HAP-1 (cell line): ENCODE data around the gene CCAR1.
"Not testable (repeated sequence)": the region's sequence is repeated elsewhere in the genome, so short reads cannot be mapped to it uniquely, and the experiment has no call there.

ENCODE experiments used
- DNase-seq, 2 experiments: peaks; one replicate each; pipeline ENCODE4 v3.0.0-alpha.2; 2016 to 2020; ENCODE audit warnings: low spot score in 2 of 2
- H3K27me3 ChIP-seq: fragments of 250-450 bp; sonication (Bioruptor Pico); 2 replicates; pipeline ENCODE4 v1.5.1; 2020; ENCODE audit warnings: low read depth, mild to moderate bottlenecking, moderate library complexity
- H3K36me3 ChIP-seq: fragments of 250-450 bp; sonication (Bioruptor Pico); replicated peaks from 2 replicates; pipeline ENCODE4 v1.5.1; 2020; ENCODE audit warnings: mild to moderate bottlenecking
- H3K4me1 ChIP-seq: fragments of 250-450 bp; sonication (Bioruptor Pico); 2 replicates; pipeline ENCODE4 v1.5.1; 2020; ENCODE audit warnings: mild to moderate bottlenecking
- H3K4me3 ChIP-seq: fragments of 250-450 bp; sonication (Bioruptor Pico); 2 replicates; pipeline ENCODE4 v1.5.1; 2020; ENCODE audit warnings: mild to moderate bottlenecking, moderate library complexity
- H3K9me3 ChIP-seq: fragments of 250-450 bp; sonication (Bioruptor Pico); 2 replicates; pipeline ENCODE4 v1.5.1; 2020; ENCODE audit warnings: mild to moderate bottlenecking, moderate library complexity
- in situ Hi-C: fragments of 300-500 bp; cut with MboI; formaldehyde crosslinking; loops from 3 replicates; pipeline ENCODE4 v1.14.3; 2020; ENCODE audit warnings: low sequenced_read_pairs, inconsistent platforms, mixed read lengths

CCAR1 gene

DNA sequence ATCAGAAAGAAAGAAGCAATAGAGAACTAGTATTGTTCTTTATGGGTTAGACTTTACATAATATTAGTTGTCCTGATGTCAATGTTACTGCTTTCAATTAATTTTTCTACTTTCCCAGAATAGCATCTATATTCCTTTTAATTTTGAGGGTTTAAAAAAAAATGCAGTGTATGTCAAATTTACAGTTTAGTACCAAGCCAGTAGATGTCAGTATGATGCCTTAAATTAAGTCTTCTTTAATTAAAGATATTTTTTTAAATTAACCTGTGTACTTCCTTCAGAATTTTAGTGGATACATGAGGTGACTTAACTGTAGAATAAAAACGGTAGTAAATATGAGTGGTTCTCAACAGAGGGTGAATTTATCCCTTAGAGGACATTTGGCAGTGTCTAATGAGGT is 71.1 kb downstream of the CCAR1 start:
- H3K9me3 ChIP-seq = no peaks in the 10 kb centered on the region
- no peak for DNase-seq
- in situ Hi-C loops = no loop called here
- H3K4me3 ChIP-seq = no peak overlapping the region
- H3K27me3 ChIP-seq = no peaks in the 10 kb centered on the region
- H3K4me1 ChIP-seq = no peaks in the 10 kb centered on the region; the same call in 1 of the 2 replicates
- H3K36me3 ChIP-seq = peaks cover 64% of the 10 kb centered on the region

DNA sequence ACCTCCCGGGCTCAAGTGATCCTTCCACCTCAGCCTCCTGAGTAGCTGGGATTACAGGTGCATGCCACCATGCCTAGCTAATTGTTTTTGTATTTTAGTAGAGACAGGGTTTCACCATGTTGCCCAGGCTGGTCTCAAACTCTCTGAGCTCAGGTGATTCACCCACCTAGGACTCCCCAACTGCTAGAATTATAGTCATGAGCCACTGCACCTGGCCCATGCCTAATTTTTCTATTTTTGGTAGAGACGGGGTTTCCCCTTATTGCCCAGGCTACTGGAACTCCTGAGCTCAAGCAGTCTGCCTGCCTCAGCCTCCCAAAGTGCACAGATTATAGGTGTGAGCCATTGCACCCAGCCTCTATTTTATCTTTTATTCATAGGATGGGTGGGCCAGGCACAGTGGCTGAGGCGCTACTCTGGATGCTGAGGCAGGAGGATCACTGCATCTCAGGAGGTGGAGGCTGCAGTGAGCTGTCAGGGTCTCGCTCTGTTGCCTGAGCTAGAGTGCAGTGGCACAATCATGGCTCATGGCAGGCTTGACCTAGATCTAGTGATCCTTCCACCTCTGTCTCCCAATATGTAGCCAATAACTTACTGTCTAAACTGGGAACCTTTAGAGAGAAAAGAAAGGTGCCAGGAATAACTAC is 75.0 kb downstream of the CCAR1 start:
- in situ Hi-C loops = loop anchor here (5.0 kb wide), 1 partner anchor 101 kb away; no protein-coding TSS in a partner anchor
- no peak for DNase-seq
- no peak overlapping the region for H3K4me3 ChIP-seq
- no peaks in the 10 kb centered on the region for H3K27me3 ChIP-seq
- peaks cover 32% of the 10 kb centered on the region for H3K36me3 ChIP-seq
- H3K4me1 ChIP-seq = no peaks in the 10 kb centered on the region; the same call in 1 of the 2 replicates
- H3K9me3 ChIP-seq = no peaks in the 10 kb centered on the region

DNA sequence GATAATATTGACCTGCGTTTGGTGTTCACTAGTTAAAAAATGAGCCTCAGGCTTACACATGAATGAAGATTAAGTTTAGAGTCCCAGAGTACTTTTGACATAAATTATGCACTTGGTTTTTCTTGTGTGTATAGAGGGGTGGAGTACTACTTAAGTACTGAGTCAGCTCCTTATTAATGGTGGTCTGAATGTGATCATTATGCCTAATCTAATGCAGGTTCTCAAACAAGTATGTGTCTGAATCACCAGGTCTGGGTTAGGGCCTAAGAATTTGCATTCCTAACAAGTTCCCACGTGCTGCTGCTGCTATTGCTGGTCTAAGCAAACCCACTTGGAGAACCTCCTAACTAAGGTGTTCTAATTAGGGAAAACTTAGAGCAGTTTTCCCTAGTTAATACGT is 75.6 kb downstream of the CCAR1 start:
- Histone ChIP-seq H3K27me3 (no peaks in the 10 kb centered on the region), H3K9me3 (no peaks in the 10 kb centered on the region), H3K36me3 (peaks cover 27% of the 10 kb centered on the region), H3K4me1 (no peaks in the 10 kb centered on the region; the same call in 1 of the 2 replicates), H3K4me3 (no peak overlapping the region)
- in situ Hi-C loops = loop anchor here (5.0 kb wide), 1 partner anchor 101 kb away; no protein-coding TSS in a partner anchor
- DNase-seq = no peak

DNA sequence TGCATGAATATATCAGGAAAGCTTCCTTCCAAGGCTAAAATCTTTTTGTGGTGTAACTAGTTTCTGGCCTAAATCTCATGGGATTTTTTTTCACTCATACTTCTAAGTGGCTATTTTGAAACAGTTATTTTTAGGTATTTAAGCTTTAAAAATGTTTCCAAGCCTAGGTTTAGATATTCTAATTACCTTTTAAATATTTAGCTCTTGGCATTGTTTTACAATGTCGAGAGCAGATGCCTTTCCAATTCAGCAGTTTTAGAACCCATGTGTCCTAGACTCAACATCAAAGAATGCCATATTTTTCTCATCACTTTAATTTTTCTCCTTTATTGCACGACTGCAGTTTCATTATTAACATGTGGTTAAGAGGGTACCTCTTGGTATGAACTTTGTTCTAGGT is 79.2 kb downstream of the CCAR1 start:
- H3K9me3 ChIP-seq = no peaks in the 10 kb centered on the region
- H3K27me3 ChIP-seq = no peaks in the 10 kb centered on the region
- in situ Hi-C loops = no loop called here
- no peak overlapping the region for H3K4me3 ChIP-seq
- peaks cover 13% of the 10 kb centered on the region for H3K36me3 ChIP-seq
- no peak for DNase-seq
- no peaks in the 10 kb centered on the region; the same call in 1 of the 2 replicates for H3K4me1 ChIP-seq

DNA sequence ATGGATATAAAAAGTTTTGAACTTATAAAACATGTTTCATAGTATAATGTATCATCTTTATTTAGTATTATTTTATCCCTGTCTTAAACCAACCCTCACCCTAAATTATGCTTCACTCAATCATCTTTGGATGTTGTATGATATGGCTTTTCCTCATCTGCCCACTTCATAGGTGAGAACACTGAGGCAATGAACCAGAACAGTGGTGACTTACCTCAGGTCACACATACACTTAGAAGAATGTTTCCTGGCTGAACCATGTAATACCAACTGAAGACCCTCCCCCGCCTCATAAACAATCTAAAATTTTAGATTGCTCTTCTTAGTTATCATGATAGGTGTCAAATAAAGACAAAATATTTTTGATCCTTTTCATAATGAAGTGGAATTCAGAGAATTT is 83.7 kb downstream of the CCAR1 start:
- in situ Hi-C loops = no loop called here

DNA sequence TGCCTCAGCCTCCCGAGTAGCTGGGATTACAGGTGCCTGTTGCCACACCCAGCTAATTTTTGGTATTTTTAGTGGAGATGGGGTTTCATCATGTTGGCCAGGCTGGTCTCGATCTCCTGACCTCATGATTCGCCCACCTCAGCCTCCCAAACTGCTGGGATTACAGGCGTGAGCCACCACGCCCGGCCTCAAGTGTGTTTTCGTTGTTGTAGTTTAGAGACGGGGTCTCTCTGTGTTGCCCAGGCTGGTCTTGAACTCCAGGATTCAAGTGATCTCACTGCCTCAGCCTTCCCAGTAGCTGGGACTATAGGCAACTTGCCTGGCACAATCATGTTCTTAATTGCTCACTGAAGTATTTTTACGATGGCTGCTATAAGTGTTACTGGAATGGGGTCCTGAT is 89.8 kb downstream of the CCAR1 start:
- in situ Hi-C loops, H3K36me3 ChIP-seq, DNase-seq, H3K9me3 ChIP-seq, H3K27me3 ChIP-seq, H3K4me3 ChIP-seq: not testable (repeated sequence)
- peaks cover 12% of the 10 kb centered on the region for H3K4me1 ChIP-seq

More for the DNA sequence above, 83.7 kb downstream of the CCAR1 start:
- Histone ChIP-seq H3K36me3 (no peaks in the 10 kb centered on the region; the same call in none of the 2 replicates), H3K27me3 (no peaks in the 10 kb centered on the region), H3K9me3 (no peaks in the 10 kb centered on the region), H3K4me3 (no peak overlapping the region), H3K4me1 (no peaks in the 10 kb centered on the region)
- DNase-seq = no peak

DNA sequence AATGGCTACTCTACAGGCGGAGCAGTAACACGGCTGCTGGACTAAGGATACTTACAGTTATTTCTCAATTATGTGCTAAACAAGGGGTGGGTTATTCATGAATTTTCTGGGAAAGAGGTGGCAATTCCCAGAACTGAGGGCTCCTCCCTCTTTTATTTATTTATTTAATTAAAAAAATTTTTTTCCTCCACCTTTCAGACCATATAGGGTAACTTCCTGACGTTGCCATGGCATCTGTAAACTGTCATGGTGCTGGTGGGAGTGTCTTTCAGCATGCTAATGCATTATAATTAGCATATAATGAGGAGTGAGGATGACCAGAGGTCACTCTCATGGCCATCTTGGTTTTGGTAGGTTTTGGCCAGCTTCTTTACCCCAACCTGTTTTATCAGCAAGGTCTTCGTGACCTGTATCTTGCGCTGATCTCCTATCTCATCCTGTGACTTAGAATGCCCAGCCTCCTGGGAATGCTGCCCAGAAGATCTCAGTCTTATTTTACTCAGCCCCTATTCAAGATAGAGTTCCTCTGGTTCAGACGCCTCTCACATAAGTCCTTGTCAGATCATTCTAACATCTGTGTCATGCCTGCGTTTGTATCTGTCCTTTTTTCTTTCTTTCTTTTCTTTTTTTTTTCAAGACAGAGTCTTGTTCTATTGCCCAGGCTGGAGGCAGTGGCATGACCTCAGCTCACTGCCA is 90.4 kb downstream of the CCAR1 start:
- H3K4me1 ChIP-seq = peaks cover 12% of the 10 kb centered on the region
- H3K4me3 ChIP-seq = no peak overlapping the region
- no peaks in the 10 kb centered on the region for H3K36me3 ChIP-seq
- no peak for DNase-seq
- in situ Hi-C loops = no loop called here
- no peaks in the 10 kb centered on the region for H3K9me3 ChIP-seq
- H3K27me3 ChIP-seq = no peaks in the 10 kb centered on the region

DNA sequence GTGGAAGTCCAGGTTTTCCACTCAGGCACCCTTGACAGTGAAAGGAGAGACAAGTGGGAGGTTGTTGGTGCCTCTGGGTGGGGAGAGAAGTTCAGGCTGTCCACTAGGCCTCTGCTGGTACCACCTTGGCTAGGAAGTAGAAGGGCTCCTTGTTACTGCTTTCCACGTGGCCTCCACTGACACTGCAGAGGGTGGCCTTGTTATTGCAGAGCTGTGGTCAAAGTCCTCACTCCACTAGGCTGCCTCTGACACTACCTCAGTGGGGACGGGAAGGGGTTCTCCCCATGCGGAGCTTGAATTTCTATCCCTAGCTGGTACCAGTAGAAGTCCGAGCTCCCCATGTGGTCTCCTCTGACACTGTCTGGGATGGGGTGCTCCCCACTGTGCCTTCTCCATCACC is 91.4 kb downstream of the CCAR1 start:
- Histone ChIP-seq H3K27me3 (no peaks in the 10 kb centered on the region), H3K4me1 (peaks cover 12% of the 10 kb centered on the region), H3K4me3 (no peak overlapping the region), H3K36me3 (no peaks in the 10 kb centered on the region), H3K9me3 (no peaks in the 10 kb centered on the region)
- no peak for DNase-seq
- in situ Hi-C loops = no loop called here

DNA sequence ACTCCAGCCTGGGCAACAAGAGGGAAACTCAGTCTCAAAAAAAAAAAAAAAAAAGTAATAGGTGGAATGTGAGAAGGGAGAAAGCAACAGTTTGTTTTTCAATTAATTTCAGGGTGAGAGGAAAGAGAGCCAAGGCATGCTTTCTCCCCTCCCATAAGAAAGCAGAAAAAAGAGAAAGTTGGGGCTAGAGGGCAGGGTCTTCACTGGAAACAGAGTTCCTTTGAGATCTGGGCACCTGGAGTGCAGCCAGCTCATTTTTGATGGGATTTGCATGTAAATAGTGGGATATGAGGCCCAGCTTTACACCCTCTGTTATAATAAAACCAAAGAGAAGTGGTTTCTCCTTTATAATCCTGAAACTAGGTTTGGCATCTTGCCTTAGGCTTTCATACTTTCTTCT is 92.5 kb downstream of the CCAR1 start:
- peak; percentile 90 to 92 for DNase-seq
- in situ Hi-C loops = no loop called here
- Histone ChIP-seq H3K4me1 (peaks cover 12% of the 10 kb centered on the region), H3K9me3 (no peaks in the 10 kb centered on the region), H3K27me3 (no peaks in the 10 kb centered on the region), H3K36me3 (no peaks in the 10 kb centered on the region), H3K4me3 (no peak overlapping the region)

DNA sequence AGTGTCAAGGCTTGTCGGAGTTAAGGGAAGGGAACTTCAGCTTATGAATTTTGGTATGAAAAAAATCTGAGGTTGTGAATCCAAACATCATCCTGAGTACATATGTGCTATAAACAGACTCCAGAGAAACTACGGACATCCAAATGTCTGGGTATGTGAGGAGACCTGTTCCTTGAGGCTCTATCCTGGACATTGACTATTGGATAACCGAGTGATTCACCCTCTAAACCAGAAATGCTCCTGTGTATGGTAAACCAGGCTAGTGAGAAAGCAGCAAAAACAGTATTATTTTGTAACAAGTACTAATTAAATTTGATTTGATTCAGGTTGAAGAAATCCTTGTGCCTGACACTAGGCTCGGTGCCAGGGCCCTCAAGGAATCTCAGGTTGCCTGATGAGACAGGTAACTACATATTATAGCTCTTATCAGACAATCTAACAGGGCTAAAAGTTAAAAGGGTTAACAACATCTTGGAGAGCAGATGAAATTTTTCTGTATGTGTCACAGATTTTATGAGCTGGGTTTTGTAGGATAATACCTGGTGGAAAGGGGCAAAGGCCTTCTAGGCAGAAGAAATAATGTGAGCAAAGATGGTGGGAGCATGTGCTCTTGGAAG is 95.9 kb downstream of the CCAR1 start:
- Histone ChIP-seq H3K36me3 (no peaks in the 10 kb centered on the region), H3K4me1 (peaks cover 12% of the 10 kb centered on the region), H3K9me3 (no peaks in the 10 kb centered on the region), H3K4me3 (no peak overlapping the region), H3K27me3 (no peaks in the 10 kb centered on the region)
- DNase-seq = no peak
- in situ Hi-C loops = no loop called here

DNA sequence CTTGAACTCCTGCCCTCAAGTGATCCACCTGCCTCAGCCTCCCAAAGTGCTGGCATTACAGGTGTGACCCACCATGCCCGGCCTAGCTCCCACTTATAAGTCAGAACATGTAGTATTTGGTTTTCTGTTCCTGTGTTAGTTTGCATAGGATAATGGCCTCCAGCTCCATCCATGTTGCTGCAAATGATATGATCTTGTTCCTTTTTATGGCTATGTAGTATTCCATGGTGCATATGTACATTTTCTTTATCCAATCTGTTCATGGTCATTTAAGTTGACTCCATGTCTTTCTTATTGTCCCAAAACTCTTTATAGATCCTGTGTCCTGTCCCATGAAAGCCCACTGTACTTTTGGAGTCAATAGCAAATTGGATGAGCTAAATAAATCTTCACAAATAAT is 99.3 kb downstream of the CCAR1 start:
- H3K4me1 ChIP-seq, H3K9me3 ChIP-seq, in situ Hi-C loops, H3K36me3 ChIP-seq, H3K4me3 ChIP-seq, DNase-seq, H3K27me3 ChIP-seq: not testable (repeated sequence)

DNA sequence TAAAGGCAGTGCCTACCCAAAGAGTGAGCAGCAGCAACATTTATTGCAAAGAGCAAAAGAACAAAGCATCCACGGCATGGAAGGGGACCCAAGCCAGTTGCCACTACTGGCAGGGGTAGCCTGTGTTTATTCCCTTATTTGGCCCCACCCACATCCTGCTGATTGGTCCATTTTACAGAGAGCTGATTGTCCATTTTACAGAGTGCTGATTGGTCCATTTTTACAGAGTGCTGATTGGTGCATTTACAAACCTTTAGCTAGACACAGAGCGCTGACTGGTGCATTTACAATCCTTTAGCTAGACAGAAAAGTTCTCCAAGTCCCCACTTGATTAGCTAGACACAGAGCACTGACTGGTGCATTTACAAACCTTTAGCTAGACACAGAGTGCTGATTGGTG is 101.6 kb downstream of the CCAR1 start:
- H3K9me3 ChIP-seq, H3K36me3 ChIP-seq, H3K27me3 ChIP-seq, H3K4me3 ChIP-seq, DNase-seq, in situ Hi-C loops, H3K4me1 ChIP-seq: not testable (repeated sequence)

DNA sequence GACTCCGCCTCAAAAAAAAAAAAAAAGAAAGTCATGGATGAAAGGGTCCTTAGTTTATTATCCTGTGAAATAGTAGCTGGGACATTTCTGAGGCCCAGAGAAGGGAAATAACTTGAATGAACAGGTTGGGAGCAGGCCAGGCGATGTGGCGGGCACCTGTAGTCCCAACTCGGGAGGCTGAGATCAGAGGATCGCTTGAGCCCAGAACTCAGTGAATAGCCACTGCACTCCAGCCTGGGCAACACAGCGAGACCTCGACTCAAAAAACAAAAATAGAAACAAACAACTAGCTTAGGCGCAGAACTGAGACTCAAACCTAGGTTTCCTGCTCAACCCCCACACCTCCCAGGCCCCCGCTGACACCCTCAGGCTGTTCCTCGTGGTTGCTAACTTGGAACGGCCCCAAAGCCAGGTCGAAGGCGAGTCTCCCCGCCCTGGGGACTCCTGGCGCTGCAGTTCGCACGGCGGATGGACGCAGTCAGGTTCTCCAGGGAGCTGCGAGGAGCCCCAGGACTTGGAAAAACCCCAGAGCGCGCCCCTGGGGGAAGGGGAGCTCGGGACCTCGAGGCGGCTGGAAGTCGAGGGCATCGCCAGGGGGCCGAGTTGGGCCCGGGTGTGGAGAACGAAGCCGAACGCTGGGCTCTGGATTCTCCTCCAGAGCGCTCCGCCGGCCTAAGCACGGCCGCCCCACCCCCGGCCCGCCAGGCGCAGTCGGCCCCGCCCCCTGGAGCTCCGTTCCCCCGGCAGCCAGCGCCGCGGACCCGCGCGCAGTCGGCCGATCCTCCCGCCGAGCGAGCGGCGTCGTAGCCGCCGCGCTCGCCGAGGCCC is 105.9 kb downstream of the CCAR1 start, which contains the start of gene STOX1:
Gene STOX1 (plus strand): TSS at position 768 of the 828 bp plus-strand sequence. CDS start 93 bp downstream, outside the sequence.
- Histone ChIP-seq H3K27me3 (no peaks in the 10 kb centered on the region), H3K9me3 (no peaks in the 10 kb centered on the region), H3K36me3 (no peaks in the 10 kb centered on the region), H3K4me3 (peak within 1 kb of the TSS; percentile 69), H3K4me1 (peaks cover 7% of the 10 kb centered on the region)
- in situ Hi-C loops = no loop called here
- peak; percentile 51 to 83 for DNase-seq
